Left ventricle myocardium inferior (tissue), 1 donor: Measurements from ENCODE around the gene FNDC11. TPM values are rescaled to one million over a fixed set of nuclear protein-coding genes. Genes with fewer than 3 reads are reported as not detected.

ENCODE experiments used
- DNase-seq: peaks from one replicate; pipeline ENCODE4 v3.0.0-alpha.2; 2020
- H3K27ac ChIP-seq: fragments of 200-600 bp; replicated peaks from 2 replicates; pipeline ENCODE4 v1.8.0; 2021
- H3K27me3 ChIP-seq: fragments of 200-600 bp; 2 replicates; pipeline ENCODE4 v1.8.0; 2021; ENCODE audit warnings: low read depth
- H3K36me3 ChIP-seq: fragments of 200-600 bp; 2 replicates; pipeline ENCODE4 v1.8.0; 2021
- H3K4me1 ChIP-seq: fragments of 200-600 bp; 2 replicates; pipeline ENCODE4 v1.8.0; 2021
- H3K4me3 ChIP-seq: fragments of 200-600 bp; 2 replicates; pipeline ENCODE4 v1.8.0; 2021; ENCODE audit warnings: mild to moderate bottlenecking, moderate library complexity
- H3K9me3 ChIP-seq: fragments of 200-600 bp; replicated peaks from 2 replicates; pipeline ENCODE4 v1.8.0; 2021
- CTCF ChIP-seq: fragments of 200-600 bp; IDR thresholded peaks from 2 replicates; pipeline ENCODE4 v1.8.0; 2021; ENCODE audit warnings: antibody characterized with exemption, mild to moderate bottlenecking, borderline replicate concordance
- intact Hi-C: fragments of 100-400 bp; cut with micrococcal nuclease; formaldehyde crosslinking; loops from one replicate; pipeline ENCODE4 v1.11.0; 2022
- total RNA-seq: library from RNA; stranded (reverse); fragmentation: NEBNext Ultra II Directional; extraction: Animal tissue kit (Norgen Biotek cat#: 25700); gene quantifications from one replicate; pipeline ENCODE4 v1.2.1, GENCODE V29; 2021
- donor health status: DM: no; HTN: yes; CAD: no; lungs with severe emphysema.

The FNDC11 gene
- total RNA-seq, 1 donor from 2014 or later = 0.14 TPM

GRCh38 chr20:63518351-63518861, 35.6 kb upstream of the FNDC11 start:
- Histone ChIP-seq H3K9me3 (no peaks in the 10 kb centered on the region), H3K4me1 (peaks cover 46% of the 10 kb centered on the region), H3K27me3 (no peaks in the 10 kb centered on the region), H3K36me3 (peaks cover 13% of the 10 kb centered on the region), H3K4me3 (no peak overlapping the region), H3K27ac (no peak overlapping the region)
- no peak for TF ChIP-seq CTCF
- intact Hi-C loops = no loop called here
- no peak for DNase-seq

GRCh38 chr20:63518946-63519667, 34.9 kb upstream of the FNDC11 start:
- Histone ChIP-seq H3K9me3 (no peaks in the 10 kb centered on the region), H3K27ac (peak overlapping the region; percentile 97), H3K4me3 (peak overlapping the region; percentile 91), H3K36me3 (peaks cover 15% of the 10 kb centered on the region), H3K4me1 (peaks cover 46% of the 10 kb centered on the region), H3K27me3 (no peaks in the 10 kb centered on the region)
- DNase-seq = no peak
- TF ChIP-seq CTCF = no peak
- intact Hi-C loops = no loop called here

- H3K9me3 ChIP-seq = no peaks in the 10 kb centered on the region
- DNase-seq = peak; percentile 70
- no peaks in the 10 kb centered on the region for H3K27me3 ChIP-seq
- intact Hi-C loops = no loop called here
- H3K27ac ChIP-seq = peak overlapping the region; percentile 97
- H3K4me1 ChIP-seq = peaks cover 46% of the 10 kb centered on the region
- TF ChIP-seq CTCF = peak; percentile 57
- peak overlapping the region; percentile 91 for H3K4me3 ChIP-seq
- H3K36me3 ChIP-seq = peaks cover 15% of the 10 kb centered on the region
These were observed 34.1 kb upstream of the FNDC11 start for GRCh38 chr20:63519668-63520503.

- DNase-seq = peak; percentile 88
- Histone ChIP-seq H3K27ac (peak within 1 kb of the TSS; percentile 97), H3K9me3 (no peaks in the 10 kb centered on the region), H3K36me3 (peaks cover 15% of the 10 kb centered on the region), H3K4me3 (peak within 1 kb of the TSS; percentile 91), H3K4me1 (peaks cover 46% of the 10 kb centered on the region), H3K27me3 (no peaks in the 10 kb centered on the region)
- intact Hi-C loops = no loop called here
- TF ChIP-seq CTCF = no peak
These were observed 33.4 kb upstream of the FNDC11 start, which contains the start of gene PPDPF for GRCh38 chr20:63520504-63520933. TSS of gene PPDPF (plus strand) at chr20:63520765. CDS start at chr20:63521309, 544 bp downstream.

- peak overlapping the region; percentile 91 for H3K4me3 ChIP-seq
- peak; percentile 67 for DNase-seq
- peaks cover 46% of the 10 kb centered on the region for H3K4me1 ChIP-seq
- peaks cover 15% of the 10 kb centered on the region for H3K36me3 ChIP-seq
- no peaks in the 10 kb centered on the region for H3K27me3 ChIP-seq
- peak overlapping the region; percentile 97 for H3K27ac ChIP-seq
- peak; percentile 36 for TF ChIP-seq CTCF
- H3K9me3 ChIP-seq = no peaks in the 10 kb centered on the region
- intact Hi-C loops = no loop called here
These were observed 32.9 kb upstream of the FNDC11 start for GRCh38 chr20:63520934-63521601.
